Skin of body (tissue), 2 donors: ENCODE data around the gene SCRN2. TPM values are rescaled to one million over a fixed set of nuclear protein-coding genes. Genes with fewer than 3 reads are reported as not detected.

ENCODE experiments used
- DNase-seq: peaks from one replicate; lab custom pipeline; 2025; lab: John Stamatoyannopoulos, UW
- total RNA-seq: library from RNA; depleted of rRNA; stranded (reverse); fragments of >200 nt; gene quantifications from one replicate; pipeline ENCODE4 v1.2.3, GENCODE V29; 2014

SCRN2 gene
- total RNA-seq, 1 donor from 2014 or later, result 40.1 TPM

- no peak for DNase-seq
Measured at GRCh38 chr17:47846716-47847340, 5.8 kb upstream of the SCRN2 start.

- no peak for DNase-seq
Measured at GRCh38 chr17:47845716-47846075, 4.6 kb upstream of the SCRN2 start.

GRCh38 chr17:47844814-47845715, 4.0 kb upstream of the SCRN2 start:
- no peak for DNase-seq

GRCh38 chr17:47844227-47844626, 3.2 kb upstream of the SCRN2 start:
- no peak for DNase-seq

- DNase-seq, result no peak
Measured at GRCh38 chr17:47843391-47843730, 2.3 kb upstream of the SCRN2 start.

GRCh38 chr17:47841488-47842291, 617 bp upstream of the SCRN2 start:
- no peak for DNase-seq

GRCh38 chr17:47840001-47840741, 902 bp downstream of the SCRN2 start:
- DNase-seq, result no peak

- DNase-seq, result no peak
Measured at GRCh38 chr17:47839071-47839470, 2.0 kb downstream of the SCRN2 start.

- DNase-seq, result no peak
Measured at GRCh38 chr17:47838636-47839035, 2.4 kb downstream of the SCRN2 start.

- DNase-seq, result no peak
Measured at GRCh38 chr17:47837401-47838039, 3.6 kb downstream of the SCRN2 start.

- no peak for DNase-seq
Measured at GRCh38 chr17:47836601-47837000, 4.5 kb downstream of the SCRN2 start.

GRCh38 chr17:47834756-47835155, 6.3 kb downstream of the SCRN2 start:
- DNase-seq, result no peak

- no peak for DNase-seq
Measured at GRCh38 chr17:47831934-47832327, 9.1 kb downstream of the SCRN2 start.

GRCh38 chr17:47831003-47831933, 9.8 kb downstream of the SCRN2 start, which contains the start of the genes LRRC46 and MRPL10:
Gene LRRC46, plus strand, starts transcription at chr17:47831670. Its CDS starts 320 bp downstream, at chr17:47831990.
Gene MRPL10, minus strand, starts transcription at chr17:47831541. Its CDS starts 30 bp downstream, at chr17:47831511.
- peak; percentile 92 for DNase-seq

GRCh38 chr17:47830396-47831002, 10.6 kb downstream of the SCRN2 start:
- no peak for DNase-seq

GRCh38 chr17:47829870-47830269, 11.2 kb downstream of the SCRN2 start:
- no peak for DNase-seq

GRCh38 chr17:47823519-47823918, 17.6 kb downstream of the SCRN2 start:
- DNase-seq, result no peak

GRCh38 chr17:47822785-47823184, 18.3 kb downstream of the SCRN2 start:
- DNase-seq, result no peak
